Hematopoietic multipotent progenitor cell (in vitro differentiated cells): ENCODE measurements around the gene CHN2. TPM values are rescaled to one million over a fixed set of nuclear protein-coding genes. Genes with fewer than 3 reads are reported as not detected.

Experiments
- DNase-seq, 3 donors: peaks; one replicate each; pipeline ENCODE4 v3.0.0-alpha.2; 2011 to 2015; ENCODE audit warnings: low read depth in 2 of 3, low spot score in 2 of 3
- total RNA-seq: library from RNA; depleted of rRNA; stranded (reverse); fragments of >200 nt; gene quantifications from one replicate; pipeline ENCODE4 v1.2.3, GENCODE V29; 2012

CHN2 gene
- total RNA-seq, 1 donor = 6.7 TPM

DNA sequence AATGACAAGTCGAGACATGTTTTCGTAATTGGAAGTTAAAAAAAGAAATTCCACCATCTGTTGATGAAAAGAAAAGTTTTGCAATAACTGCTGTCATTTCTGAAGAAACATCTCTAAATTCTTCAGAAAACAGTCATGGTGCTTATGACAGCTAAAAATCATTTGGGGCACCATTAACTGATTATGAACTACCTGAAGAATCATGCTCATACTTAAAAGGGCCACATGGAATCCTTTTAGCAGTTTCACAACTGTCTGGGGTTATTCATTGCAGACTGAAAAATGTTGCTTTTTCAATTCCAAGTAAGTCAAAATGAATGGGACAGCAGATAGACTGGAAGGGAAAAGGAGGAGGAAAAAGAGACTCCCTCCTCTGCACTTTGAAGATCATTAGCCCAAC, 134.2 kb downstream of the CHN2 start:
- no peak for DNase-seq

DNA sequence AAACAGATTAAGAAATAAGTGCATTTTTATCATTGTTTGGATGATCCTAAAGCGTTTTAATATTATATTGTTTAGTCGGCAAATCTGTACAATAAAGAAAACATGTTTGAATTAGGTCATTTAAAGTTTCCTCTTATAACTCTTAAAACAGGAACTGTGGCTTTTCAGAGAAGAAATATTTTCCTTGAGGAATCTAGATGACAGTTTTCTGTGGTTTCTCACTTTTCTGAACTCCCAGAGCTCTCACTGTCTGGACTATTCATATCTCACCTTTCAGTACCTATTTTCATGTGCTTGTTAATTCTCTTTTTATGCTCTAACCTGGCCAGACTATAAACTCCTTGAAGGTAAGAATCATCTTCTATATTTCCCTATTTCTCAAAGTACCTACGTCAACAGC, 135.1 kb downstream of the CHN2 start:
- DNase-seq = no peak

DNA sequence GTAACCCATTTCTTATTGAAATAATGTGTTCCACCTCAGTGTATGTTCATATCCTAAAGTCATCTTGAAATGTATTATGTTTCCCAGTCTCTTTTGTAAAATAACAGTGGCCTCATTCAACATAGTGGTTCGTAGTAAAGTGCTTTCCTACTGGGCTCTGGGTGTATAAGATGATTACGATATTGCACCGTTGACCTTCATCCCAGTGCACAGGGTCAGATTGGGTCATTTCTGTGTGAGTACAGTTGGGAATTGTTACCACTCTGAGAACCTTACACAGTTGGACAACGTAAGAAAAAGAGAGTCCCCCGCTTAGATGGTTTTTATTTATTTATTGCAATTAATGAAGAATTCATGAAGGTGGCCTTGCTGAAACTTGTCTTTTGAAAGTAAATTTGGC, 135.6 kb downstream of the CHN2 start:
- DNase-seq = no peak

- no peak for DNase-seq
Measured at GRCh38 chr7:29331163-29331562, 136.6 kb downstream of the CHN2 start.

DNA sequence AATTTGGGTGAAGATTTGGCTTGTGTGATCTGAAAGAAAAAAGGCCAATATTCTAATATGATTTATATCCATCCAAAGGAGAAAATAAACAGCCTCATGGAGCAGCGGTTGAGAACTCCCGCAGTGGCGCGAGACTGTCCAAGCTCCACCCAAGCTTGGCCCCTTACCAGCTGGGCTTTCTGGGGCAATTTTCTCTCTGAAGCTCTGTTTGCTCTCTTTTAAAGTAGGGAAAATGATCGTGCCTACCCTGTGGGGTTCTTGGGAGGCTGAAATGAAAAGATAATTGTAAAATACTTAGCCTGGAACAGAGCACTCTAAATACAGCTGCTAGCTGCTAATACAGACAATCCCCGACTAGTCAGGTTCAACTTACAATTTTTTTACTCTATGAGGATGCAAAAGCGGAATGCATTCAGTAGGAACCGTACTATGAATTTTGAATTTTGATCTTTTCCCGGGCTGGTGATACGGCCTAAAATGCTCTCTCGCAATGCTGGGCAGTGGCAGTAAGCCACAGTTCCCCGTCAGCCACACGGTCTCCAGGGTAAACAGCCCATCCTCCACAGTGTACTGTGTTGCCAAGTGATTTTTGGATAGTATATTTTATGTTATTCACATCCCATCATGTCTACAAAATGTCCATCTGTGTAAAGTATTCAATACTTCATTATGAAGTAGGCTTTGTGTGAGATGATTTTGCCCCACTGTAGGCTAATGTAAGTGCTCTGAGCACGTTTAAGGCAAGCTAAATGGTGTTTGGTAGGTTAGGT, 137.7 kb downstream of the CHN2 start:
- DNase-seq = no peak

GRCh38 chr7:29332875-29333855, 138.6 kb downstream of the CHN2 start:
- no peak for DNase-seq

DNA sequence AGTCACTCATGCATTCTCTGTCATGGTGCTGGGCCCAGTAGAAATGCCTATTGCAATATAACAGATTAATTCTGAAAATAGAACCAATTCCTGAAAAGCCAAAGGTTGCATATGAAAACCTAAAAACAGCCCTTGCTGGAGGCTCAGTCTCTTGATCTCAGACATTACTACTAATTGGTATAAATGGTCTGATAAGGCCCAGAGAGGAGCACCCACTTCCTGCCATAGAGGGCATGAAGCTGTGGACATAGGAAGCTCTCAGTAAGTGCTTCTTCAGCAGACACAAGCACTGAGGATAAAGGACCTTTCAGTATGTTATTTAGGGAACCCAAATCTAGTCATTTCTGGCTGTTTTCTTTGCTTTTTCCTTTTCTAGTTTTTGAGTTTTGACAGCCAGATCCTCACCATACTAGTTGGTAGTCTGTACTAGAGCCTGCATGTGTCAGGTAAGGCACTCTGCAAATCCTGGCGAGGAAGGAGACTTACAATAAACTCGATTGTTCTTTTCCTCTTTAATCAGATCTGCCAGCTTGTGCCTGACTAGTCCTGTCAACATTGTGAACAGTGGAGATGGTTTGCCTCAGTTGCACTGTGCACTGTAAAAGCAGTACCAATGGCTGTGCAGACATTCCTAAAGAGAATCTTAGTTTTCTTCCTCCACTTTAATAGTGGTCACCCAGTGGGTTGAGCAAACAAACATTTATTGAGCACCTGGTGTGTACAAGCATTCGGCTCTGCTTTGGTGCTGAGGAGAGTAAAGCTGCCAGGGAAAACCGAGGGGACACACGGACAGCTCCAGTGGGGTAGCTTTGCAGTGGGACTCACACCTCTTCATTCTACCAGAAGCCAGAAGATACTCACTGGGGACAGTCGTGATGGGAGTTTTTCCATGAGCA, 140.9 kb downstream of the CHN2 start:
- DNase-seq = no peak

GRCh38 chr7:29337546-29338116, 143.1 kb downstream of the CHN2 start:
- DNase-seq = peak in 2 of 3 donors; percentile 76 to 90

DNA sequence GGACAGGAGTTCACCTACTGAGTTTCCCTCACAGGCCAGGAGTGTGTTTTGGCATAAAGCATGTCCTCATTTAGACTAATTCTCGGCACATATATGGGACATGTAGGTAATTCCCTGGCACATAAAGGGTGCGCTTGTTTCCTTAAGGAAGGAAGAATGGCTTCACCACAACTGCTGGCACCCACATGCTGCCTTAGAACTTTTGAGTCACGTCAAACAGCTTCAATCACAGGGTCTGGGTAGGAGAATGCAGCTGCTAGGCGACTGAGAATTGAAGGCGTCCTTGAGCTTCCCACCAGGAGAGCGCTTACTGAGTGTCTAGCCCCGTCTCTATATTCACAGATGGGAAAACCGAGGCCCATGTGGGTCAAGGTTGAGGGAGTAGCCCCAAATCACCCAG, 146.1 kb downstream of the CHN2 start:
- DNase-seq = no peak

GRCh38 chr7:29341156-29341555, 146.6 kb downstream of the CHN2 start:
- no peak for DNase-seq

- no peak for DNase-seq
Measured at GRCh38 chr7:29342761-29343160, 148.2 kb downstream of the CHN2 start.

GRCh38 chr7:29343399-29343798, 148.8 kb downstream of the CHN2 start:
- peak in 2 of 3 donors; percentile 89 to 97 for DNase-seq

GRCh38 chr7:29344334-29344978, 149.9 kb downstream of the CHN2 start:
- no peak for DNase-seq

DNA sequence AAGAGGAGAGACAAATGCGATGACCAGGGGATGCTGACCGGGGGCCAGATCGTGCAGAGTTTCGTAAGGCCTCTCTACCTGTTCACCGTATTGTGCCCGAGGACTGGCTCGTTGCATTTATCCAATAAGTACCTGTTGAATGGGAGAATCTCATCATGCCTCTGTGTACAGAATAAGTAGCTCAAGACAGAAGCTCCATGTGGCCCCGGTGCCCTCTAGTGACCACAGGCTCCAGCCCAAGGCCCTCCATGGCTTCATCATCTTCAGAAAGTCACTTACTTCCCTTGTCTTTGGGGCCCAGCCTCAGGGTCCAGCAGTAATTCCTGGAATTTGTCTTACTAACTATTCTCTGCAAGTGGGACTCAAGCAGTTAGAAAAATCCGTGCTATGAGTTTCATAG, 151.0 kb downstream of the CHN2 start:
- peak in 2 of 3 donors; percentile 58 to 69 for DNase-seq

GRCh38 chr7:29346231-29346978, 151.8 kb downstream of the CHN2 start:
- no peak for DNase-seq

DNA sequence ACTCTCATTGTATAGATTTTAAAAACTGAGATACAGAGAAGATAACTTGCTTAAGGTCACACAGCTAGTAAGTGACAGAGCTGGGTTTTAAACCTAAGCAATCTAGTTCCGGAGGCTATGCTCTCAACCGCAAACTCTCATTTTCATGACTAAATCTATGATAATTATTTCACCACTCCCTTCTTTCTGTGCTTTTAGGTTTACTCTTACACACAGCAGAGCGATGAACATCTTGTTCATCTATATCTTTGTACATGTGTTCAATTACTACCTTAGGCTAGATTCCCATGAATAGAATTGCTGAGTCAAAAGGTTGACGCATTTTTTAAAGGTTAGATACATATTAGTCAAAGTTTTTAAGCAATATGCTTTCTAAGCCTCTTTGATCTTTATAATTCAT, 154.8 kb downstream of the CHN2 start:
- no peak for DNase-seq

DNA sequence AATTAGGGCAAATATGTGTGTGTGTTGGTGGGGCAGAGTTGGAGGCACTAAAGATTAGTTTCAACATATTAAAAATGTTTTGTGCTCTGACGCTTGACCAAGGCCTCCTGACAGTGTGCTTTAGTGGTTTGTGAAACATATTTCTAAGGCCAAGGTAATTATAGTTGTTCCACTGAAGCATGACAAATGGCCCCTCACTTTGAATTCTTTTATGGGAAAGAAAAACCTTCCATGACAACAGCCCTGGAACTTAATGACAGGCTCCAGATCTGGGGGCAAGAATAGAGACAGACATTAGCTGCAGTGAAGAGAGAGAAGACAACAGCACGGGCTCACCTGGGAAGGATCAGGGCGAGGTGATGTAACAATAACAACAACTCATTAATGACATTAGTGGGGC, 155.8 kb downstream of the CHN2 start:
- DNase-seq = no peak

- no peak for DNase-seq
Measured at GRCh38 chr7:29352041-29352440, 157.5 kb downstream of the CHN2 start.

GRCh38 chr7:29353810-29354209, 159.2 kb downstream of the CHN2 start:
- no peak for DNase-seq
